Measurements from ENCODE around the gene MED13.

- TF ChIP-seq EZH2phosphoT487 (IDR thresholded peaks at IDR 0.05; ENCODE audit: insufficient read depth, low read depth) (no peak), EZH2 (IDR thresholded peaks at IDR 0.05; ENCODE audit: insufficient read depth, poor library complexity, severe bottlenecking) (no peak)
Measured at GRCh38 chr17:62057696-62058095, 7.4 kb downstream of the MED13 start.
